Neural progenitor cell (in vitro differentiated cells): ENCODE measurements around the gene SLC39A2. TPM values are rescaled to one million over a fixed set of nuclear protein-coding genes. Genes with fewer than 3 reads are reported as not detected.

Experiments
- DNase-seq: peaks from one replicate; pipeline ENCODE4 v3.0.0-alpha.2; 2016; ENCODE audit warnings: low spot score
- H2AFZ ChIP-seq: fragments of 200-600 bp; sonication (generic); replicated peaks from 2 replicates; pipeline ENCODE4 v1.6.1; 2016; ENCODE audit warnings: antibody characterized with exemption
- H3F3A ChIP-seq: fragments of 200-600 bp; sonication (generic); 2 replicates; pipeline ENCODE4 v1.6.1; 2016; ENCODE audit warnings: antibody characterized with exemption, low read depth
- H3K27ac ChIP-seq: fragments of 200-600 bp; sonication (generic); 2 replicates; pipeline ENCODE4 v1.5.1; 2016; ENCODE audit warnings: mild to moderate bottlenecking
- H3K27me3 ChIP-seq: fragments of 200-600 bp; sonication (generic); 2 replicates; pipeline ENCODE4 v1.6.1; 2016; ENCODE audit warnings: mild to moderate bottlenecking, moderate library complexity
- H3K36me3 ChIP-seq: fragments of 200-600 bp; sonication (generic); 2 replicates; pipeline ENCODE4 v1.5.1; 2016
- H3K4me1 ChIP-seq: fragments of 200-600 bp; sonication (generic); 2 replicates; pipeline ENCODE4 v1.6.1; 2016; ENCODE audit warnings: mixed run types
- H3K4me2 ChIP-seq: fragments of 200-600 bp; sonication (generic); 2 replicates; pipeline ENCODE4 v1.6.1; 2016
- H3K4me3 ChIP-seq: fragments of 200-600 bp; sonication (generic); 2 replicates; pipeline ENCODE4 v1.5.1; 2016
- H3K79me2 ChIP-seq: fragments of 200-600 bp; sonication (generic); 2 replicates; pipeline ENCODE4 v1.6.1; 2016; ENCODE audit warnings: low read depth
- H3K9ac ChIP-seq: fragments of 200-600 bp; sonication (generic); 2 replicates; pipeline ENCODE4 v1.6.1; 2016
- H3K9me3 ChIP-seq: fragments of 200-600 bp; sonication (generic); 2 replicates; pipeline ENCODE4 v1.5.1; 2016; ENCODE audit warnings: low read depth
- H4K20me1 ChIP-seq: fragments of 200-600 bp; sonication (generic); 2 replicates; pipeline ENCODE4 v1.6.1; 2016; ENCODE audit warnings: low read depth
- H3K27ac Mint-ChIP-seq: 3 replicates; pipeline ENCODE4 v1.8.0; 2021; ENCODE audit warnings: mixed read lengths
- H3K27me3 Mint-ChIP-seq: 2 replicates; pipeline ENCODE4 v1.8.0; 2022; ENCODE audit warnings: low read depth, mild to moderate bottlenecking, inconsistent platforms, moderate library complexity, mixed read lengths; ENCODE audit not compliant: insufficient read depth
- H3K36me3 Mint-ChIP-seq: 3 replicates; pipeline ENCODE4 v1.8.0; 2021; ENCODE audit warnings: mixed read lengths
- H3K4me1 Mint-ChIP-seq: 3 replicates; pipeline ENCODE4 v1.8.0; 2021; ENCODE audit warnings: mixed read lengths
- H3K4me3 Mint-ChIP-seq: 3 replicates; pipeline ENCODE4 v1.8.0; 2021; ENCODE audit warnings: mild to moderate bottlenecking, moderate library complexity, mixed read lengths
- H3K9me3 Mint-ChIP-seq: 3 replicates; pipeline ENCODE4 v1.8.0; 2020; ENCODE audit warnings: mixed read lengths
- EZH2 ChIP-seq: fragments of 200-600 bp; sonication (generic); IDR thresholded peaks from 2 replicates; pipeline ENCODE4 v1.6.1; 2017; ENCODE audit warnings: antibody characterized with exemption, mild to moderate bottlenecking, moderate library complexity
- EZH2phosphoT487 ChIP-seq: fragments of 200-600 bp; sonication (generic); IDR thresholded peaks from 2 replicates; pipeline ENCODE4 v1.6.1; 2017; ENCODE audit warnings: antibody characterized with exemption
- total RNA-seq: library from RNA; depleted of rRNA; stranded (reverse); fragments of >200 nt; gene quantifications from 2 replicates; pipeline ENCODE4 v1.2.3, GENCODE V29; 2015; ENCODE audit warnings: low replicate concordance
- TF ChIP-seq, protein P1 (sequence below): fragments of 200-600 bp; sonication (generic); IDR thresholded peaks from 2 replicates; pipeline ENCODE4 v1.5.1; 2017; ENCODE audit warnings: antibody characterized with exemption, mild to moderate bottlenecking

The SLC39A2 gene
- total RNA-seq, 1 donor from 2014 or later, result not detected

DNA sequence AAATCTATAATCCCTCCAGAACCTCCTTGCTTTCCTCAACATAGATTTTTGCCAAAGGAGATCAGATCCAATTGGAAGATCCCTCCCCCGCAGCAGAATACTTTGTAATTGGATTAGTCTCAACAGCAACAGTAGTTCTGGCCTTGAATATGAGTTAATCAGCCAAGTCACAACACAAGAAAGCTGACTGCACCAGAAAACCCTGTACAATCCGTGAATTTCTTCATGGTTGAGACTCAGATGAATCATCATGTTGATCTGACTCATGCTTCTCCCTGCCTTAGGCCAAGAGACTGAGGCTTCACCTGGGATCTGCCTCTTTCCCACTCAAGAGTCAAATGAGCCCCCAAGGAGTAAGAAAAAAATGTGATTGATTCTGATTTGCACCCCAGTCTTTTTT is 12.3 kb upstream of the SLC39A2 start:
- Histone ChIP-seq H3K27ac (no peak overlapping the region), H3K4me1 (peaks cover 15% of the 10 kb centered on the region), H4K20me1 (no peaks in the 10 kb centered on the region), H3K9me3 (no peaks in the 10 kb centered on the region), H3K4me2 (no peak overlapping the region), H3F3A (peaks cover 19% of the 10 kb centered on the region), H3K4me3 (no peak overlapping the region), H3K36me3 (no peaks in the 10 kb centered on the region), H3K79me2 (peaks cover 19% of the 10 kb centered on the region), H3K27me3 (peaks cover 22% of the 10 kb centered on the region), H2AFZ (no peak overlapping the region), H3K9ac (no peak overlapping the region)
- peaks cover 3% of the 10 kb centered on the region for H3K9me3 Mint-ChIP-seq
- no peak for DNase-seq
- no peak overlapping the region for H3K4me3 Mint-ChIP-seq
- H3K27ac Mint-ChIP-seq, result no peak overlapping the region
- H3K36me3 Mint-ChIP-seq, result peaks cover 2% of the 10 kb centered on the region
- TF ChIP-seq, protein P1, sequence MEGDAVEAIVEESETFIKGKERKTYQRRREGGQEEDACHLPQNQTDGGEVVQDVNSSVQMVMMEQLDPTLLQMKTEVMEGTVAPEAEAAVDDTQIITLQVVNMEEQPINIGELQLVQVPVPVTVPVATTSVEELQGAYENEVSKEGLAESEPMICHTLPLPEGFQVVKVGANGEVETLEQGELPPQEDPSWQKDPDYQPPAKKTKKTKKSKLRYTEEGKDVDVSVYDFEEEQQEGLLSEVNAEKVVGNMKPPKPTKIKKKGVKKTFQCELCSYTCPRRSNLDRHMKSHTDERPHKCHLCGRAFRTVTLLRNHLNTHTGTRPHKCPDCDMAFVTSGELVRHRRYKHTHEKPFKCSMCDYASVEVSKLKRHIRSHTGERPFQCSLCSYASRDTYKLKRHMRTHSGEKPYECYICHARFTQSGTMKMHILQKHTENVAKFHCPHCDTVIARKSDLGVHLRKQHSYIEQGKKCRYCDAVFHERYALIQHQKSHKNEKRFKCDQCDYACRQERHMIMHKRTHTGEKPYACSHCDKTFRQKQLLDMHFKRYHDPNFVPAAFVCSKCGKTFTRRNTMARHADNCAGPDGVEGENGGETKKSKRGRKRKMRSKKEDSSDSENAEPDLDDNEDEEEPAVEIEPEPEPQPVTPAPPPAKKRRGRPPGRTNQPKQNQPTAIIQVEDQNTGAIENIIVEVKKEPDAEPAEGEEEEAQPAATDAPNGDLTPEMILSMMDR, result no peak
- TF ChIP-seq EZH2 (no peak), EZH2phosphoT487 (no peak)
- peaks cover 10% of the 10 kb centered on the region for H3K4me1 Mint-ChIP-seq
- no peaks in the 10 kb centered on the region for H3K27me3 Mint-ChIP-seq

DNA sequence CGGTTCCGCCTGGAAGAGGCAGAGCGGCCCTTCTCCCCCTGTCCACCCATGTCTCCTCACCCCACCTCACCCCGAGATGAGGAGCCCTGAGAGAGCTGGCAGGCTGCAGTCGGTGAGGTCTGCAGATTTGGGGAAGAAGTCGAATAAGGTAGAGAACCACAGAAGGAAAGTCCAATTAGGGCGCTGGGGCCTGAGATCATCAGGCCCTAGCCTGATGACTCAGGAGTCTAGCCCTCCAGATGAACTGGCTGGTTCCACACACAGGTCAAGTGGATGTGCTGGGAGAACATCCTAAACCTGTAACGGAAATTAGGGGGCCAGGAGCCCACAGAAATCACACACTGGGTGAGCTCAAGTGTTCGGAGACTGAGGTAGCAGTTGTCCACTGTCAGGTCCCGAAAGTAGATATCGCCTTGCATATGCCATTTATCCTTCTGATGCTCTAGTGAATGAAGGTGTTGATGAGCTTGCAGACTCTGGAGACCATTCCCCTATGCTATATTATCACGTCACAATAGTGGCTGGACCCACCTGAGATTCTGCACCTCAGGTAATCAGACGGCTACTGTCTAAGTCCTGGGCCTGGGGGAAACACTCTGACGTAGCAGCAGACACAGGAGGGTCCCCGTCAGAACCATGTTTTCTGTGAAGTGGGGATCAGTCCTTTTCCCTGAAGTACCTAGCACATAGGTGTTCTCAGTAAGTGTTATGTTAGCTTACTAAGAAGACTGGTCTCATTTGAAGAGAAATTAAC is 10.2 kb upstream of the SLC39A2 start:
- Mint-ChIP-seq H3K27me3 (no peaks in the 10 kb centered on the region), H3K36me3 (peaks cover 11% of the 10 kb centered on the region), H3K4me3 (peak overlapping the region; percentile 70), H3K27ac (no peak overlapping the region), H3K9me3 (peaks cover 3% of the 10 kb centered on the region), H3K4me1 (peaks cover 12% of the 10 kb centered on the region)
- peak overlapping the region; percentile 86 for H3K4me2 ChIP-seq
- H3K27me3 ChIP-seq, result peaks cover 6% of the 10 kb centered on the region
- TF ChIP-seq, protein P1, result no peak
- no peak for TF ChIP-seq EZH2phosphoT487
- no peak for TF ChIP-seq EZH2
- no peaks in the 10 kb centered on the region for H4K20me1 ChIP-seq
- peaks cover 19% of the 10 kb centered on the region for H3F3A ChIP-seq
- no peak overlapping the region for H2AFZ ChIP-seq
- no peak for DNase-seq
- H3K9me3 ChIP-seq, result no peaks in the 10 kb centered on the region
- H3K27ac ChIP-seq, result no peak overlapping the region
- H3K36me3 ChIP-seq, result peaks cover 3% of the 10 kb centered on the region
- no peak overlapping the region for H3K9ac ChIP-seq
- peaks cover 29% of the 10 kb centered on the region for H3K79me2 ChIP-seq
- H3K4me3 ChIP-seq, result peak overlapping the region; percentile 87
- peaks cover 15% of the 10 kb centered on the region for H3K4me1 ChIP-seq

DNA sequence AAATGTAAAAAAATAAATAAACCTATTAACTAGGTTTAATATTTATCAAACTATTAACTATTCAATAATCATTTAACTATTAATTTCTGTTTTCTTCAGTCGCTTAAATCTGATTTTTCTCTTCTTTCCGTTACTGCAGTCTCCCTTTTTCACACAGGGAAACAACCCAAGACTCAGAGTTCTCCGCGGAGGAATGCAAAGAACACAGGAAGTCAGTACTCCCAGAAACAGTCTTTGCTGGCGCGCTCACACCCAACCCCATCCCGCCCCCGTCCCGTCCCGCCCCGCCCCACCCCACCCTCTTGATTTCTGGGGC is 9.7 kb upstream of the SLC39A2 start:
- Histone ChIP-seq H3F3A (peaks cover 19% of the 10 kb centered on the region), H3K36me3 (peaks cover 3% of the 10 kb centered on the region), H4K20me1 (no peaks in the 10 kb centered on the region), H3K79me2 (peaks cover 29% of the 10 kb centered on the region), H3K4me2 (peak overlapping the region; percentile 86), H3K9me3 (no peaks in the 10 kb centered on the region), H2AFZ (no peak overlapping the region), H3K4me3 (peak overlapping the region; percentile 87), H3K4me1 (peaks cover 15% of the 10 kb centered on the region), H3K27me3 (peaks cover 6% of the 10 kb centered on the region), H3K27ac (no peak overlapping the region), H3K9ac (no peak overlapping the region)
- Mint-ChIP-seq H3K4me1 (peaks cover 12% of the 10 kb centered on the region), H3K36me3 (peaks cover 14% of the 10 kb centered on the region), H3K27me3 (no peaks in the 10 kb centered on the region), H3K27ac (peak overlapping the region; percentile 91), H3K4me3 (peak overlapping the region; percentile 92), H3K9me3 (peaks cover 3% of the 10 kb centered on the region)
- no peak for DNase-seq
- TF ChIP-seq, protein P1, result no peak
- peak; percentile 8 for TF ChIP-seq EZH2phosphoT487
